Measurements from ENCODE around the gene NDOR1.
A peak's percentile ranks its signal among the peaks of the same experiment; 100 is the strongest.
"Not testable (repeated sequence)": the region's sequence is repeated elsewhere in the genome, so short reads cannot be mapped to it uniquely, and the experiment has no call there.

The NDOR1 gene

GRCh38 chr9:137237759-137238726, 32.5 kb downstream of the NDOR1 start:
- TF ChIP-seq CTCF (IDR thresholded peaks at IDR 0.05; ENCODE audit: control insufficient read depth, insufficient read depth, low read depth, low read length, missing control alignments): no peak
- no peak for DNase-seq (ENCODE audit: low read depth)
- no peak overlapping the region for H3K4me3 ChIP-seq (ENCODE audit: control insufficient read depth, low read depth, low read length)

GRCh38 chr9:137239541-137240200, 34.2 kb downstream of the NDOR1 start:
- DNase-seq (ENCODE audit: low read depth): not testable (repeated sequence)
- peak overlapping the region; percentile 67 for H3K4me3 ChIP-seq (ENCODE audit: control insufficient read depth, low read depth, low read length)

GRCh38 chr9:137240318-137240840, 34.9 kb downstream of the NDOR1 start:
- DNase-seq (ENCODE audit: low read depth): no peak

GRCh38 chr9:137240841-137241489, 35.5 kb downstream of the NDOR1 start, which contains the start of gene TUBB4B:
Gene TUBB4B, plus strand, starts transcription at chr9:137241287. Its CDS starts 74 bp downstream, at chr9:137241361.
- peak; percentile 100 for DNase-seq (ENCODE audit: low read depth)
- peak within 1 kb of the TSS; percentile 90 for H3K4me3 ChIP-seq (ENCODE audit: control insufficient read depth, low read depth, low read length)
- TF ChIP-seq CTCF (IDR thresholded peaks at IDR 0.05; ENCODE audit: control insufficient read depth, insufficient read depth, low read depth, low read length, missing control alignments): no peak

More at GRCh38 chr9:137240318-137240840, 34.9 kb downstream of the NDOR1 start:
- H3K4me3 ChIP-seq (ENCODE audit: control insufficient read depth, low read depth, low read length): peak overlapping the region; percentile 67
- TF ChIP-seq CTCF (IDR thresholded peaks at IDR 0.05; ENCODE audit: control insufficient read depth, insufficient read depth, low read depth, low read length, missing control alignments): no peak

- DNase-seq (ENCODE audit: low read depth): no peak
- no peak for TF ChIP-seq CTCF (IDR thresholded peaks at IDR 0.05; ENCODE audit: control insufficient read depth, insufficient read depth, low read depth, low read length, missing control alignments)
- H3K4me3 ChIP-seq (ENCODE audit: control insufficient read depth, low read depth, low read length): peak overlapping the region; percentile 90
These were observed 36.2 kb downstream of the NDOR1 start for GRCh38 chr9:137241490-137242268.

DNA sequence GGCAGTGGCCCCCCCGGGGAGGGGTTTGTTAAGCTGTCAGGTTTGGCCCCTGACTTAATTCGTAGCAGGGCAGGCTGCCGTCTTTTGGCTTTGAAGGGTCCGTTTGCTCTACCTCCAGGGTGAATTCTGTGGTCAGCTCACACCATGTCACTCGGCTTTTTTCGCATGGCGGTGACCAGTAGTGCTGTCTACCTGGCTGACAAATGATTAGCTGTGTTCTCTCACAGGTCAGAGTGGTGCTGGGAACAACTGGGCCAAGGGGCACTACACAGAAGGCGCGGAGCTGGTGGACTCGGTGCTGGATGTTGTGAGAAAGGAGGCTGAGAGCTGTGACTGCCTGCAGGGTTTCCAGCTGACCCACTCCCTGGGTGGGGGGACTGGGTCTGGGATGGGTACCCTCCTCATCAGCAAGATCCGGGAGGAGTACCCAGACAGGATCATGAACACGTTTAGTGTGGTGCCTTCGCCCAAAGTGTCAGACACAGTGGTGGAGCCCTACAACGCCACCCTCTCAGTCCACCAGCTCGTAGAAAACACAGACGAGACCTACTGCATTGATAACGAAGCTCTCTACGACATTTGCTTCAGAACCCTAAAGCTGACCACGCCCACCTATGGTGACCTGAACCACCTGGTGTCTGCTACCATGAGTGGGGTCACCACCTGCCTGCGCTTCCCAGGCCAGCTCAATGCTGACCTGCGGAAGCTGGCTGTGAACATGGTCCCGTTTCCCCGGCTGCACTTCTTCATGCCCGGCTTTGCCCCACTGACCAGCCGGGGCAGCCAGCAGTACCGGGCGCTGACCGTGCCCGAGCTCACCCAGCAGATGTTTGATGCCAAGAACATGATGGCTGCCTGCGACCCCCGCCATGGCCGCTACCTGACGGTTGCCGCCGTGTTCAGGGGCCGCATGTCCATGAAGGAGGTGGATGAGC, 37.0 kb downstream of the NDOR1 start:
- no peak for TF ChIP-seq CTCF (IDR thresholded peaks at IDR 0.05; ENCODE audit: control insufficient read depth, insufficient read depth, low read depth, low read length, missing control alignments)
- no peak for DNase-seq (ENCODE audit: low read depth)
- peak overlapping the region; percentile 90 for H3K4me3 ChIP-seq (ENCODE audit: control insufficient read depth, low read depth, low read length)

DNA sequence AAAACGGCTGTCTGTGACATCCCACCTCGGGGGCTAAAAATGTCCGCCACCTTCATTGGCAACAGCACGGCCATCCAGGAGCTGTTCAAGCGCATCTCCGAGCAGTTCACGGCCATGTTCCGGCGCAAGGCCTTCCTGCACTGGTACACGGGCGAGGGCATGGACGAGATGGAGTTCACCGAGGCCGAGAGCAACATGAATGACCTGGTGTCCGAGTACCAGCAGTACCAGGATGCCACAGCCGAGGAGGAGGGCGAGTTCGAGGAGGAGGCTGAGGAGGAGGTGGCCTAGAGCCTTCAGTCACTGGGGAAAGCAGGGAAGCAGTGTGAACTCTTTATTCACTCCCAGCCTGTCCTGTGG, 37.7 kb downstream of the NDOR1 start:
- H3K4me3 ChIP-seq (ENCODE audit: control insufficient read depth, low read depth, low read length); DNase-seq (ENCODE audit: low read depth): not testable (repeated sequence)

Data from AG09309 (cell line).